Neural progenitor cell (in vitro differentiated cells): ENCODE measurements around the gene PBX4. TPM values are rescaled to one million over a fixed set of nuclear protein-coding genes. Genes with fewer than 3 reads are reported as not detected.

Experiments
- DNase-seq: peaks from one replicate; pipeline ENCODE4 v3.0.0-alpha.2; 2016; ENCODE audit warnings: low spot score
- H2AFZ ChIP-seq: fragments of 200-600 bp; sonication (generic); replicated peaks from 2 replicates; pipeline ENCODE4 v1.6.1; 2016; ENCODE audit warnings: antibody characterized with exemption
- H3F3A ChIP-seq: fragments of 200-600 bp; sonication (generic); 2 replicates; pipeline ENCODE4 v1.6.1; 2016; ENCODE audit warnings: antibody characterized with exemption, low read depth
- H3K27ac ChIP-seq: fragments of 200-600 bp; sonication (generic); 2 replicates; pipeline ENCODE4 v1.5.1; 2016; ENCODE audit warnings: mild to moderate bottlenecking
- H3K27me3 ChIP-seq: fragments of 200-600 bp; sonication (generic); 2 replicates; pipeline ENCODE4 v1.6.1; 2016; ENCODE audit warnings: mild to moderate bottlenecking, moderate library complexity
- H3K36me3 ChIP-seq: fragments of 200-600 bp; sonication (generic); 2 replicates; pipeline ENCODE4 v1.5.1; 2016
- H3K4me1 ChIP-seq: fragments of 200-600 bp; sonication (generic); 2 replicates; pipeline ENCODE4 v1.6.1; 2016; ENCODE audit warnings: mixed run types
- H3K4me2 ChIP-seq: fragments of 200-600 bp; sonication (generic); 2 replicates; pipeline ENCODE4 v1.6.1; 2016
- H3K4me3 ChIP-seq: fragments of 200-600 bp; sonication (generic); 2 replicates; pipeline ENCODE4 v1.5.1; 2016
- H3K79me2 ChIP-seq: fragments of 200-600 bp; sonication (generic); 2 replicates; pipeline ENCODE4 v1.6.1; 2016; ENCODE audit warnings: low read depth
- H3K9ac ChIP-seq: fragments of 200-600 bp; sonication (generic); 2 replicates; pipeline ENCODE4 v1.6.1; 2016
- H3K9me3 ChIP-seq: fragments of 200-600 bp; sonication (generic); 2 replicates; pipeline ENCODE4 v1.5.1; 2016; ENCODE audit warnings: low read depth
- H4K20me1 ChIP-seq: fragments of 200-600 bp; sonication (generic); 2 replicates; pipeline ENCODE4 v1.6.1; 2016; ENCODE audit warnings: low read depth
- H3K27ac Mint-ChIP-seq: 3 replicates; pipeline ENCODE4 v1.8.0; 2021; ENCODE audit warnings: mixed read lengths
- H3K27me3 Mint-ChIP-seq: 2 replicates; pipeline ENCODE4 v1.8.0; 2022; ENCODE audit warnings: low read depth, mild to moderate bottlenecking, inconsistent platforms, moderate library complexity, mixed read lengths; ENCODE audit not compliant: insufficient read depth
- H3K36me3 Mint-ChIP-seq: 3 replicates; pipeline ENCODE4 v1.8.0; 2021; ENCODE audit warnings: mixed read lengths
- H3K4me1 Mint-ChIP-seq: 3 replicates; pipeline ENCODE4 v1.8.0; 2021; ENCODE audit warnings: mixed read lengths
- H3K4me3 Mint-ChIP-seq: 3 replicates; pipeline ENCODE4 v1.8.0; 2021; ENCODE audit warnings: mild to moderate bottlenecking, moderate library complexity, mixed read lengths
- H3K9me3 Mint-ChIP-seq: 3 replicates; pipeline ENCODE4 v1.8.0; 2020; ENCODE audit warnings: mixed read lengths
- CTCF ChIP-seq: fragments of 200-600 bp; sonication (generic); IDR thresholded peaks from 2 replicates; pipeline ENCODE4 v1.5.1; 2017; ENCODE audit warnings: antibody characterized with exemption, mild to moderate bottlenecking
- EZH2 ChIP-seq: fragments of 200-600 bp; sonication (generic); IDR thresholded peaks from 2 replicates; pipeline ENCODE4 v1.6.1; 2017; ENCODE audit warnings: antibody characterized with exemption, mild to moderate bottlenecking, moderate library complexity
- EZH2phosphoT487 ChIP-seq: fragments of 200-600 bp; sonication (generic); IDR thresholded peaks from 2 replicates; pipeline ENCODE4 v1.6.1; 2017; ENCODE audit warnings: antibody characterized with exemption
- total RNA-seq: library from RNA; depleted of rRNA; stranded (reverse); fragments of >200 nt; gene quantifications from 2 replicates; pipeline ENCODE4 v1.2.3, GENCODE V29; 2015; ENCODE audit warnings: low replicate concordance

PBX4 gene
- total RNA-seq, 1 donor from 2014 or later = 3.2 TPM

GRCh38 chr19:19568802-19569756, 49.4 kb downstream of the PBX4 start:
- Histone ChIP-seq H3F3A (no peaks in the 10 kb centered on the region), H3K4me1 (no peaks in the 10 kb centered on the region), H3K4me2 (no peak overlapping the region), H3K27ac (no peak overlapping the region), H4K20me1 (no peaks in the 10 kb centered on the region), H3K36me3 (no peaks in the 10 kb centered on the region), H3K27me3 (no peaks in the 10 kb centered on the region), H3K9me3 (no peaks in the 10 kb centered on the region), H3K9ac (no peak overlapping the region), H2AFZ (no peak overlapping the region), H3K79me2 (no peaks in the 10 kb centered on the region), H3K4me3 (no peak overlapping the region)
- DNase-seq = no peak
- H3K4me1 Mint-ChIP-seq = no peaks in the 10 kb centered on the region
- no peak overlapping the region for H3K4me3 Mint-ChIP-seq
- peaks cover 26% of the 10 kb centered on the region for H3K36me3 Mint-ChIP-seq
- H3K9me3 Mint-ChIP-seq = no peaks in the 10 kb centered on the region
- peaks cover 4% of the 10 kb centered on the region for H3K27me3 Mint-ChIP-seq
- TF ChIP-seq EZH2phosphoT487 (no peak), CTCF (no peak), EZH2 (no peak)
- H3K27ac Mint-ChIP-seq = peak overlapping the region; percentile 79

GRCh38 chr19:19567391-19567790, 51.1 kb downstream of the PBX4 start:
- H3K36me3 ChIP-seq = no peaks in the 10 kb centered on the region
- peaks cover 7% of the 10 kb centered on the region for H3K27me3 Mint-ChIP-seq

GRCh38 chr19:19566306-19566705, 52.2 kb downstream of the PBX4 start:
- H3K79me2 ChIP-seq = no peaks in the 10 kb centered on the region
- no peak overlapping the region for H3K27ac ChIP-seq
- Mint-ChIP-seq H3K27me3 (peaks cover 7% of the 10 kb centered on the region), H3K9me3 (no peaks in the 10 kb centered on the region), H3K36me3 (peaks cover 29% of the 10 kb centered on the region), H3K4me3 (no peak overlapping the region), H3K4me1 (no peaks in the 10 kb centered on the region), H3K27ac (no peak overlapping the region)
- H3K9me3 ChIP-seq = no peaks in the 10 kb centered on the region
- no peaks in the 10 kb centered on the region for H3F3A ChIP-seq
- DNase-seq = no peak
- H3K4me1 ChIP-seq = no peaks in the 10 kb centered on the region
- H3K9ac ChIP-seq = no peak overlapping the region
- no peaks in the 10 kb centered on the region for H4K20me1 ChIP-seq
- no peaks in the 10 kb centered on the region for H3K27me3 ChIP-seq
- H3K36me3 ChIP-seq = no peaks in the 10 kb centered on the region
- H3K4me2 ChIP-seq = no peak overlapping the region
- no peak overlapping the region for H3K4me3 ChIP-seq
- H2AFZ ChIP-seq = no peak overlapping the region
- TF ChIP-seq EZH2phosphoT487 (no peak), EZH2 (no peak), CTCF (no peak)

More at GRCh38 chr19:19567391-19567790, 51.1 kb downstream of the PBX4 start:
- H2AFZ ChIP-seq = no peak overlapping the region
- Mint-ChIP-seq H3K9me3 (no peaks in the 10 kb centered on the region), H3K27ac (peak overlapping the region; percentile 74), H3K36me3 (peaks cover 26% of the 10 kb centered on the region), H3K4me1 (no peaks in the 10 kb centered on the region), H3K4me3 (no peak overlapping the region)
- TF ChIP-seq CTCF (no peak), EZH2 (no peak), EZH2phosphoT487 (no peak)
- no peaks in the 10 kb centered on the region for H3K79me2 ChIP-seq
- H3K27ac ChIP-seq = no peak overlapping the region
- no peaks in the 10 kb centered on the region for H3F3A ChIP-seq
- DNase-seq = no peak
- H3K4me2 ChIP-seq = no peak overlapping the region
- H3K9ac ChIP-seq = no peak overlapping the region
- no peaks in the 10 kb centered on the region for H3K27me3 ChIP-seq
- H3K9me3 ChIP-seq = no peaks in the 10 kb centered on the region
- H4K20me1 ChIP-seq = no peaks in the 10 kb centered on the region
- H3K4me1 ChIP-seq = no peaks in the 10 kb centered on the region
- H3K4me3 ChIP-seq = no peak overlapping the region
